ENCODE results near the gene SEPTIN14. TPM values are rescaled to one million over a fixed set of nuclear protein-coding genes. Genes with fewer than 3 reads are reported as not detected.
"Not testable (repeated sequence)": the region's sequence is repeated elsewhere in the genome, so short reads cannot be mapped to it uniquely, and the experiment has no call there.

SEPTIN14 gene
- total RNA-seq (not detected), polyA plus RNA-seq (under 0.01 TPM)
- long read RNA-seq, donor 1: 0 reads
- long read RNA-seq, donor 2: 0 reads
- long read RNA-seq, donor 3: 0 reads
- long read RNA-seq, donor 4: 0 reads
- long read RNA-seq, donor 5: 0 reads
- long read RNA-seq, donor 6: 0 reads
- long read RNA-seq, donor 7, partial matches to known transcripts: 15 of 15 reads
- long read RNA-seq, donor 7, other reads (novel, unspliced or antisense): 0 of 15 reads
- long read RNA-seq, donor 8: 0 reads
- long read RNA-seq, donor 9: 0 reads
- long read RNA-seq, donor 10: 0 reads

DNA sequence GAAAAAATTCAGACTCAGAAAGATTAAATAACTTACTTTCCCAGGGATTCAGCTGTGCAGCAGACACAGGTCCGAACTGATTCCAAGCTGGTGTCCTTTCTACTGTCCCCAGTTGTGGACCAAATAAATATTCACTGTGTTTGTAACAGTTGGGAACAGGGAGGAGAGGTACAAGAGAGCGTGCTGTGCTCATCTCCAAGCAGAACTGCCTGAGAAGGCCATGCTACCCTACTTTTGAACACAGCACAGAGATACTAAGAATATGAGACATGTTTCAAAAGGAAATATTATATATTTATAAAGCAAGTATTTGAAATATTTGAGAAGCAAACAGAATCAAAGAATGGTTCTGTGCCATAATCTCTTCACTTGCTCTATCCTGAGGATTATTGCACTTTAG is at the start of gene SEPTIN14:
Gene SEPTIN14 (minus strand): TSS at position 101 of the 400 bp plus-strand sequence. CDS start 756 bp downstream, outside the sequence.
- DNase-seq (ENCODE audit: low read depth in 6 of 9, low spot score in 9 of 9); H3K36me3 ChIP-seq (ENCODE audit: control insufficient read depth in 2 of 2, insufficient read depth in 2 of 2, low read length in 1 of 2); H3K4me1 ChIP-seq (ENCODE audit: control insufficient read depth in 2 of 2, insufficient read depth in 2 of 2, low read length in 2 of 2); H3K9me3 ChIP-seq (ENCODE audit: control insufficient read depth in 2 of 2, insufficient read depth in 1 of 2, low read length in 1 of 2); H3K27me3 ChIP-seq (ENCODE audit: control insufficient read depth in 2 of 2, insufficient read depth in 1 of 2, low read length in 1 of 2); H3K4me3 ChIP-seq (ENCODE audit: low read length in 2 of 2); H3K27ac ChIP-seq (ENCODE audit: low read depth in 1 of 2, low read length in 1 of 2): not testable (repeated sequence)
- 85% methylated on average over 2 of the region's 2 CpGs for WGBS

DNA sequence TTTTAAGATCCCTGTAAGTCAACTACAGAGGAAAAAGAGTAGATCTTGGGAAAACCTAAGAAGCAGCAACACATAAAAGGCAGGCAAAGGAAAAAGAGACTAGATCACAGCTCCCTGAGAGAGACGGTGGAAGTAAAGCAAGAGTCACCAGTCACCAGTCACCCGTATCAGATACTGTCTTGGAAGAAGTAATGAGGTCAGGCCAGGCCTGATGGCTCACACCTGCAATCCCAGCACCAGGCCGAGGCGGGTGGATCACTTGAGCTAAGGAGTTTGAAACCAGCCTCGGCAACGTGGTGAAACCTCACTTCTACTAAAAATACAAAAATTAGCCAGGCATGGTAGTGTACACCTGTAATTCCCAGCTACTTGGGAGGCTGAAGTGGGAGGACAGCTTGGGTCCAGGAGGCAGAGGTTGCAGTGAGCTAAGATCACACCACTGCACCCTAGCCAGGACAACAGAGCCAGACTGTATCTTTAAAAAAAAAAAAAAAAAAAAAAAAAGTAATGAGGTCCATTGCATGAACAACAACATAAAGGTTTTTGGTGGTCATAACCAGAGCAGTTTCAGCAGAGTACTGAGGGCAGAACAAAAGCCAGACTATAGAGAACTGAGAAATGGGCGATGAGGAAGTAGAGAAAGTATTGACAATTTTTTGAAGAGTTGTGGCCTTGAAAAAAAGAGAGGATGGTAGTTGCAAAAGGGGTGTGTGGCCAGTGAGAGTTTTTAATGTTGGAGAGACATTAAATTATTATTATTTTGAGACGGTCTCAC is 41.6 kb upstream of the SEPTIN14 start:
- Histone ChIP-seq H3K4me1 (ENCODE audit: control insufficient read depth in 2 of 2, insufficient read depth in 2 of 2, low read length in 2 of 2) (no peaks in the 10 kb centered on the region), H3K9me3 (ENCODE audit: control insufficient read depth in 2 of 2, insufficient read depth in 1 of 2, low read length in 1 of 2) (peaks cover 0 to 7% of the 10 kb centered on the region in 2 donors), H3K27ac (ENCODE audit: low read depth in 1 of 2, low read length in 1 of 2) (no peak overlapping the region), H3K27me3 (ENCODE audit: control insufficient read depth in 2 of 2, insufficient read depth in 1 of 2, low read length in 1 of 2) (no peaks in the 10 kb centered on the region), H3K36me3 (ENCODE audit: control insufficient read depth in 2 of 2, insufficient read depth in 2 of 2, low read length in 1 of 2) (peaks cover 3 to 9% of the 10 kb centered on the region in 2 donors), H3K4me3 (ENCODE audit: low read length in 2 of 2) (no peak overlapping the region)
- WGBS: 85% methylated on average over 8 of the region's 8 CpGs
- DNase-seq (ENCODE audit: low read depth in 6 of 9, low spot score in 9 of 9): no peak

DNA sequence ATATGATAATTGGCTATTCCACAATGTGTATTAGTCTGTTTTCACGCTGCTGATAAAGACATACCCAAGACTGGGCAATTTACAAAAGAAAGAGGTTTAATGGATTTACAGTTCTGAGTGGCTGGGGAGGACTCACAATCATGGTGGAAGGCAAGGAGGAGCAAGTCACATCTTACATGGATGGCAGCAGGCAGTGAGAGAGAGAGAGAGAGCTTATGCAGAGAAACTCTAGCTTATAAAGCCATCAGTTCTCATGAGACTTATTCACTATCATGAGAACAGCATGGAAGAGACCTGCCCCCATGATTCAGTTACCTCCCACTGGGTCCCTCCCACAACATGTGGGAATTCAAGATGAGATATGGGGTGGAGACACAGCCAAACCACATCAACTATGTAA is 38.5 kb upstream of the SEPTIN14 start:
- not testable (repeated sequence) for H3K4me1 ChIP-seq (ENCODE audit: control insufficient read depth in 2 of 2, insufficient read depth in 2 of 2, low read length in 2 of 2); H3K27me3 ChIP-seq (ENCODE audit: control insufficient read depth in 2 of 2, insufficient read depth in 1 of 2, low read length in 1 of 2); DNase-seq (ENCODE audit: low read depth in 6 of 9, low spot score in 9 of 9); H3K9me3 ChIP-seq (ENCODE audit: control insufficient read depth in 2 of 2, insufficient read depth in 1 of 2, low read length in 1 of 2); H3K4me3 ChIP-seq (ENCODE audit: low read length in 2 of 2); H3K36me3 ChIP-seq (ENCODE audit: control insufficient read depth in 2 of 2, insufficient read depth in 2 of 2, low read length in 1 of 2); H3K27ac ChIP-seq (ENCODE audit: low read depth in 1 of 2, low read length in 1 of 2)
- 95% methylated on average over 1 of the region's 1 CpG for WGBS

DNA sequence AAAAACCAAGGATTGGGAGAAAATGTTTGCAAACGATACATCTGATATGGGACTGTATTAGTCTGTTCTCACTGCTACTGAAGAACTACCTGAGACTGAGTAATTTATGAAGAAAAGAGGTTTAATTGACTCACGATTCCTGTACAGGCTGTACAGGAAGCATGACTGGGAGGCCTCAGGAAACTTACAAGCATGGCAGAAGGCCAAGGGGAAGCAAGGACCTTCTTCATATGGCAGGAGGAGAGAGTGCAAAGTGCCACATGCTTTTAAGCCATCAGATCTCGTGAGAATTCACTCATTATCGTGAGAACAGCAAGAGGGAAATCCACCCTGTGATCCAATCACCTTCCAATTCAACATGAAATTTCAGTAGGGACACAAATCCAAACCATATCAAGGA is 35.7 kb upstream of the SEPTIN14 start:
- no peak for DNase-seq (ENCODE audit: low read depth in 6 of 9, low spot score in 9 of 9)
- Histone ChIP-seq H3K27me3 (ENCODE audit: control insufficient read depth in 2 of 2, insufficient read depth in 1 of 2, low read length in 1 of 2) (no peaks in the 10 kb centered on the region), H3K36me3 (ENCODE audit: control insufficient read depth in 2 of 2, insufficient read depth in 2 of 2, low read length in 1 of 2) (peaks cover 2 to 5% of the 10 kb centered on the region in 2 donors), H3K27ac (ENCODE audit: low read depth in 1 of 2, low read length in 1 of 2) (no peak overlapping the region), H3K4me3 (ENCODE audit: low read length in 2 of 2) (no peak overlapping the region), H3K4me1 (ENCODE audit: control insufficient read depth in 2 of 2, insufficient read depth in 2 of 2, low read length in 2 of 2) (no peaks in the 10 kb centered on the region), H3K9me3 (ENCODE audit: control insufficient read depth in 2 of 2, insufficient read depth in 1 of 2, low read length in 1 of 2) (peaks cover 0 to 7% of the 10 kb centered on the region in 2 donors)
- 92% methylated on average over 4 of the region's 4 CpGs for WGBS

DNA sequence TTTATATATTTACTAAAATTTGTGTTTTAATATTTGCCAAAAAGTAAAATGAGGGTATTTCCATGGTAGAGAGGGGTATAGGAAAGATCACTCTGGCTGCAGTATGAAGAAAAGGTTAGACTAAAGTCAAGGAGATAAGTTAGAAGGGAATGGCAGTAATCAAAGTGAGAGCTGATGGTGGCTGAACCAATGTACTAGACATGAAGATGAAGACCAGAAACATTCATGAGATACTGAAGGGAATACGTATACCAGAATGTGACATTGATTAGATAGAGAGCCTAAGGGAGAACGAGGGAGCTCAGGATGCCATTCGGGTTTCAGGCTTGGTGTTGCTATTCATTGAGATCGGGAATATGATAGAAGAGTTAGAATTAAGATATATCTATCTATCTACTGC is 32.5 kb upstream of the SEPTIN14 start:
- Histone ChIP-seq H3K4me3 (ENCODE audit: low read length in 2 of 2) (no peak overlapping the region), H3K4me1 (ENCODE audit: control insufficient read depth in 2 of 2, insufficient read depth in 2 of 2, low read length in 2 of 2) (no peaks in the 10 kb centered on the region), H3K27me3 (ENCODE audit: control insufficient read depth in 2 of 2, insufficient read depth in 1 of 2, low read length in 1 of 2) (no peaks in the 10 kb centered on the region), H3K36me3 (ENCODE audit: control insufficient read depth in 2 of 2, insufficient read depth in 2 of 2, low read length in 1 of 2) (peaks cover 0 to 5% of the 10 kb centered on the region in 2 donors), H3K27ac (ENCODE audit: low read depth in 1 of 2, low read length in 1 of 2) (no peak overlapping the region), H3K9me3 (ENCODE audit: control insufficient read depth in 2 of 2, insufficient read depth in 1 of 2, low read length in 1 of 2) (peaks cover 0 to 4% of the 10 kb centered on the region in 2 donors)
- DNase-seq (ENCODE audit: low read depth in 6 of 9, low spot score in 9 of 9): no peak
- 95% methylated on average over 4 of the region's 4 CpGs for WGBS

DNA sequence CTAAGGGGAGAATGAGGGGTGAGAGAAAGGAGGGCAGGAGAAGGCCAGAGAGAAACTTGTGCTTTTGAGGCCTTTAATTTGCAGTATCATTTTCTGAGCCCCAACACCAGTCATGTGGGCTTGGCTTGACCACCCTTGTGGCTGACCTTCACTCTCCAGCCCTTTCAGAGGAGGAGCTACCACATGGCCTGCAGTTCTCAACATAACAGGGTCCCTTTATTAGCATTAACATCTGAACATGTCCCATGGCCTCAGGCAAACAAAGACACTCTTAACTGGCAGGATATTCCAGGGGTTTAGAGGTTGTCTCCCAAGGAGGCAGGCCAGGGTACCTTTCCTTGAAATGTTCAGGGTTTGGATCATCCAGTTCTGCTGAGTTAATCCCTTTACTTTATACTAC is 31.4 kb upstream of the SEPTIN14 start:
- peaks cover 0 to 5% of the 10 kb centered on the region in 2 donors for H3K36me3 ChIP-seq (ENCODE audit: control insufficient read depth in 2 of 2, insufficient read depth in 2 of 2, low read length in 1 of 2)
- H3K4me3 ChIP-seq (ENCODE audit: low read length in 2 of 2): no peak overlapping the region
- no peaks in the 10 kb centered on the region for H3K9me3 ChIP-seq (ENCODE audit: control insufficient read depth in 2 of 2, insufficient read depth in 1 of 2, low read length in 1 of 2)
- no peaks in the 10 kb centered on the region for H3K27me3 ChIP-seq (ENCODE audit: control insufficient read depth in 2 of 2, insufficient read depth in 1 of 2, low read length in 1 of 2)
- no peak overlapping the region for H3K27ac ChIP-seq (ENCODE audit: low read depth in 1 of 2, low read length in 1 of 2)
- no peaks in the 10 kb centered on the region for H3K4me1 ChIP-seq (ENCODE audit: control insufficient read depth in 2 of 2, insufficient read depth in 2 of 2, low read length in 2 of 2)
- no peak for DNase-seq (ENCODE audit: low read depth in 6 of 9, low spot score in 9 of 9)

DNA sequence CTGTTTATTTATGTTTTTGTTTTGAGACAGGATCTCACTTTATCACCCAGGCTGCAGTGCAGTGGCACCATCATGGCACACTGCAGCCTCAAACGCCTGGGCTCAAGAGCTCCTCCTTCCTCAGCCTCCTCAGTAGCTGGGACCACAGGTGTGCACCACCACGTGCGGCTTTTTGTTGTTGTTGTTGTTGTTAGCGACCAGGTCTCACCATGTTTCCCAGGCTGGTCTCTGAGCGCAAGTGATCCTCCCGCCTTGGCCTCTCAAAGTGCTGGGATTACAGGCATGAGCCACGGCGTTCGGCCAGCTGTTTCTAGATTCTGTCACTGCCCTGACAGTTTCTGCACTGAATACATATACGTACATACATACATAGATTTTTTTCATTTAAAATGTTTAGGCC is 25.8 kb upstream of the SEPTIN14 start:
- peak in 1 of 9 donors; percentile 3 for DNase-seq (ENCODE audit: low read depth in 6 of 9, low spot score in 9 of 9)
- H3K27ac ChIP-seq (ENCODE audit: low read depth in 1 of 2, low read length in 1 of 2); H3K9me3 ChIP-seq (ENCODE audit: control insufficient read depth in 2 of 2, insufficient read depth in 1 of 2, low read length in 1 of 2); H3K4me1 ChIP-seq (ENCODE audit: control insufficient read depth in 2 of 2, insufficient read depth in 2 of 2, low read length in 2 of 2); H3K27me3 ChIP-seq (ENCODE audit: control insufficient read depth in 2 of 2, insufficient read depth in 1 of 2, low read length in 1 of 2); H3K36me3 ChIP-seq (ENCODE audit: control insufficient read depth in 2 of 2, insufficient read depth in 2 of 2, low read length in 1 of 2): not testable (repeated sequence)
- 88% methylated on average over 10 of the region's 10 CpGs for WGBS
- peak overlapping the region in 1 of 2 donors; percentile 95 for H3K4me3 ChIP-seq (ENCODE audit: low read length in 2 of 2)

DNA sequence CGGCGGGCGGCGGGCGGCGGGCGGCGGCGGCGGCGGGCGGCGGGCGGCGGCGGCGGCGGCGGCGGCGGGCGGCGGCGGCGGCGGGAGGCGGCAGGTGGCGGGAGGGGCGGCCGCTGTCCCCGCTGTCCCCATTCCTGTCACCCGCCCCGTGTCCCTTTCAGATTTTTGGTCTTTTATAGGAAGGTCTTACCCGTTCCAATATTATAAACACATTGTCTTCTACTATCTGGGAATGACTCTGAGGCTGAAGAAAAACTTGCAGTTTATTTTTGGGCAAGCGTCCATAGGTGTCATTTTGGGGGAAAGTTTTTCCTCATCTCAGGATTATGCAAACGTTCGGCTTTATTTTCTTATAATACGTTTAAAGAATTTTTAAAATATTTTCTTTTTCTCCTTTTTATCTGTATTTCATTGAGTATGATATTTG is 25.3 kb upstream of the SEPTIN14 start:
- Histone ChIP-seq H3K4me1 (ENCODE audit: control insufficient read depth in 2 of 2, insufficient read depth in 2 of 2, low read length in 2 of 2) (peaks cover 0 to 2% of the 10 kb centered on the region in 2 donors), H3K27ac (ENCODE audit: low read depth in 1 of 2, low read length in 1 of 2) (peak overlapping the region in 1 of 2 donors; percentile 42), H3K4me3 (ENCODE audit: low read length in 2 of 2) (peak overlapping the region; percentile 59 to 95), H3K9me3 (ENCODE audit: control insufficient read depth in 2 of 2, insufficient read depth in 1 of 2, low read length in 1 of 2) (no peaks in the 10 kb centered on the region), H3K36me3 (ENCODE audit: control insufficient read depth in 2 of 2, insufficient read depth in 2 of 2, low read length in 1 of 2) (no peaks in the 10 kb centered on the region), H3K27me3 (ENCODE audit: control insufficient read depth in 2 of 2, insufficient read depth in 1 of 2, low read length in 1 of 2) (no peaks in the 10 kb centered on the region)
- WGBS: 2% methylated on average over 17 of the region's 38 CpGs
- peak in 3 of 9 donors; percentile 5 to 42 (median 21) for DNase-seq (ENCODE audit: low read depth in 6 of 9, low spot score in 9 of 9)

DNA sequence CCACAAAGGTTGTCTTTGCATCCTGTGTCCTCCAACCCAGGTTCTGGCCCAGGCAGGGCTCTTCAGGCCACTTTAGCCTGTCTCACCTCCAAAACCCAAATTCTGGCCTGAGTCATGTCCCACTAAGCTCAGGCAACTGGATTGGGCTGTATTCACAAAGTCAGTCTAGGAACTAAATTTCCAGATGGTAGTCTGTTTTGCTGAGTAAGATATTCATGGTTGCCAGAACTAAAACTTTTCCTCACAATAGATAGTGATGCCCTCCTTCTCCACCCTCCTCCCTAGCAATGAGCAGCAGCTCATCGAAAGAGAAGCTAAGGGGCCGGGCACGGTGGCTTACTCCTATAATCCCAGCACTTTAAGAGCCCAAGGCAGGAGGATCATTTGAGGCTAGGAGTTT is 21.8 kb upstream of the SEPTIN14 start:
- Histone ChIP-seq H3K9me3 (ENCODE audit: control insufficient read depth in 2 of 2, insufficient read depth in 1 of 2, low read length in 1 of 2) (no peaks in the 10 kb centered on the region), H3K4me1 (ENCODE audit: control insufficient read depth in 2 of 2, insufficient read depth in 2 of 2, low read length in 2 of 2) (peaks cover 0 to 2% of the 10 kb centered on the region in 2 donors), H3K27ac (ENCODE audit: low read depth in 1 of 2, low read length in 1 of 2) (no peak overlapping the region), H3K27me3 (ENCODE audit: control insufficient read depth in 2 of 2, insufficient read depth in 1 of 2, low read length in 1 of 2) (no peaks in the 10 kb centered on the region), H3K36me3 (ENCODE audit: control insufficient read depth in 2 of 2, insufficient read depth in 2 of 2, low read length in 1 of 2) (no peaks in the 10 kb centered on the region), H3K4me3 (ENCODE audit: low read length in 2 of 2) (no peak overlapping the region)
- WGBS: 96% methylated on average over 3 of the region's 3 CpGs
- no peak for DNase-seq (ENCODE audit: low read depth in 6 of 9, low spot score in 9 of 9)
